ENCODE measurements around the gene ABHD18.

ABHD18 gene

GRCh38 chr4:128068918-128069317, 103.7 kb downstream of the ABHD18 start:
- no peak for DNase-seq (ENCODE audit: low spot score)

- DNase-seq (ENCODE audit: low spot score) = no peak
Observed at GRCh38 chr4:128076464-128076863, 111.3 kb downstream of the ABHD18 start.
